GM19438 (cell line): ENCODE data around the gene CD79A.

Source experiments
- ATAC-seq: cut with Tn5 transposase; IDR thresholded peaks from one replicate; pipeline ENCODE4 v1.9.1; 2021; ENCODE audit warnings: low read depth; ENCODE audit not compliant: unreplicated experiment

The CD79A gene

GRCh38 chr19:41876847-41877832 is at the start of gene CD79A:
Gene CD79A (plus strand): TSS chr19:41877279. CDS start chr19:41877305, 26 bp downstream.
- ATAC-seq = peak; percentile 61

- no peak for ATAC-seq
Measured at GRCh38 chr19:41837981-41838708, 38.9 kb upstream of the CD79A start.

GRCh38 chr19:41839211-41839610 is 37.9 kb upstream of the CD79A start:
- ATAC-seq = no peak

- ATAC-seq = no peak
Measured at GRCh38 chr19:41843371-41843770, 33.7 kb upstream of the CD79A start.

- ATAC-seq = no peak
Measured at GRCh38 chr19:41844601-41845000, 32.5 kb upstream of the CD79A start, which contains the start of gene LYPD4. Gene LYPD4 (minus strand): TSS chr19:41844683. CDS start chr19:41839285, 5,398 bp downstream.

GRCh38 chr19:41845001-41845050 is 32.3 kb upstream of the CD79A start, which contains the start of gene DMRTC2:
Gene DMRTC2 (plus strand): TSS chr19:41845042. CDS start chr19:41847429, 2,387 bp downstream.
- ATAC-seq = no peak

GRCh38 chr19:41845051-41845590 is 32.0 kb upstream of the CD79A start:
- ATAC-seq = no peak

GRCh38 chr19:41847351-41848105 is 29.6 kb upstream of the CD79A start:
- no peak for ATAC-seq

- ATAC-seq = no peak
Measured at GRCh38 chr19:41848666-41849065, 28.4 kb upstream of the CD79A start.

- ATAC-seq = no peak
Measured at GRCh38 chr19:41849067-41849466, 28.0 kb upstream of the CD79A start.

GRCh38 chr19:41850381-41850780 is 26.7 kb upstream of the CD79A start:
- no peak for ATAC-seq

GRCh38 chr19:41851456-41851855 is 25.6 kb upstream of the CD79A start:
- no peak for ATAC-seq

GRCh38 chr19:41853344-41853743 is 23.7 kb upstream of the CD79A start:
- no peak for ATAC-seq

- ATAC-seq = no peak
Measured at GRCh38 chr19:41853768-41854167, 23.3 kb upstream of the CD79A start.

- no peak for ATAC-seq
Measured at GRCh38 chr19:41859213-41859617, 17.9 kb upstream of the CD79A start.

GRCh38 chr19:41859618-41860418 is 17.3 kb upstream of the CD79A start, which contains the start of gene RPS19:
Gene RPS19 (plus strand): TSS chr19:41860255. CDS start chr19:41860775, 520 bp downstream.
- peak; percentile 84 for ATAC-seq

GRCh38 chr19:41860419-41861115 is 16.5 kb upstream of the CD79A start:
- no peak for ATAC-seq

GRCh38 chr19:41861116-41861768 is 15.8 kb upstream of the CD79A start:
- ATAC-seq = no peak

GRCh38 chr19:41861846-41862245 is 15.2 kb upstream of the CD79A start:
- ATAC-seq = no peak
